Smooth muscle cell (in vitro differentiated cells): ENCODE results near the gene THRSP. TPM values are rescaled to one million over a fixed set of nuclear protein-coding genes. Genes with fewer than 3 reads are reported as not detected.
"Not testable (repeated sequence)": the region's sequence is repeated elsewhere in the genome, so short reads cannot be mapped to it uniquely, and the experiment has no call there.

Experiments
- DNase-seq: peaks from one replicate; lab custom pipeline; 2025; ENCODE audit not compliant: unreplicated experiment; lab: John Stamatoyannopoulos, UW
- H2AFZ ChIP-seq: fragments of 200-600 bp; sonication (generic); 2 replicates; pipeline ENCODE4 v1.6.0; 2016; ENCODE audit warnings: antibody characterized with exemption, low read depth, mild to moderate bottlenecking
- H3F3A ChIP-seq: fragments of 200-600 bp; sonication (generic); 2 replicates; pipeline ENCODE4 v1.6.0; 2017; ENCODE audit warnings: antibody characterized with exemption, low read depth
- H3K27ac ChIP-seq: fragments of 200-600 bp; sonication (generic); 2 replicates; pipeline ENCODE4 v1.5.1; 2016; ENCODE audit warnings: low read depth, mild to moderate bottlenecking
- H3K27me3 ChIP-seq: fragments of 200-600 bp; sonication (generic); 2 replicates; pipeline ENCODE4 v1.6.1; 2016; ENCODE audit warnings: low read depth, mild to moderate bottlenecking
- H3K36me3 ChIP-seq: fragments of 200-600 bp; sonication (generic); 2 replicates; pipeline ENCODE4 v1.5.1; 2016; ENCODE audit warnings: low read depth
- H3K4me1 ChIP-seq: fragments of 200-600 bp; sonication (generic); 2 replicates; pipeline ENCODE4 v1.5.1; 2016; ENCODE audit warnings: low read depth
- H3K4me2 ChIP-seq: fragments of 200-600 bp; sonication (generic); 2 replicates; pipeline ENCODE4 v1.6.0; 2016; ENCODE audit warnings: mild to moderate bottlenecking
- H3K4me3 ChIP-seq: fragments of 200-600 bp; sonication (generic); 2 replicates; pipeline ENCODE4 v1.5.1; 2016; ENCODE audit warnings: mild to moderate bottlenecking
- H3K79me2 ChIP-seq: fragments of 200-600 bp; sonication (generic); 2 replicates; pipeline ENCODE4 v1.6.0; 2016; ENCODE audit warnings: low read depth, mild to moderate bottlenecking
- H3K9ac ChIP-seq: fragments of 200-600 bp; sonication (generic); 2 replicates; pipeline ENCODE4 v1.6.0; 2016; ENCODE audit warnings: low read depth
- H3K9me3 ChIP-seq: fragments of 200-600 bp; sonication (generic); replicated peaks from 2 replicates; pipeline ENCODE4 v1.5.1; 2016; ENCODE audit warnings: low read depth
- H4K20me1 ChIP-seq: fragments of 200-600 bp; sonication (generic); 2 replicates; pipeline ENCODE4 v1.6.0; 2016; ENCODE audit warnings: low read depth
- CTCF ChIP-seq: fragments of 200-600 bp; sonication (generic); IDR thresholded peaks from 2 replicates; pipeline ENCODE4 v1.5.1; 2017; ENCODE audit warnings: borderline replicate concordance, mild to moderate bottlenecking, antibody characterized with exemption; ENCODE audit not compliant: insufficient read depth, poor library complexity, severe bottlenecking
- WGBS: methylation state at CpG from one replicate; pipeline ENCODE4 v1.1.7; 2016; ENCODE audit warnings: low lambda C conversion rate; 5-methylcytosine and 5-hydroxymethylcytosine counted together
- polyA plus RNA-seq: library from polyadenylated mRNA; unstranded; fragments of >200 nt; fragmentation: Nextera tagmentation; extraction: Ambion mirVana; gene quantifications from 2 replicates; pipeline ENCODE4 v1.2.1, GENCODE V29; 2016
- total RNA-seq: library from RNA; depleted of rRNA; stranded (reverse); fragments of >200 nt; gene quantifications from 2 replicates; pipeline ENCODE4 v1.2.3, GENCODE V29; 2014

Gene THRSP
- not detected in 2 replicates for total RNA-seq
- polyA plus RNA-seq = not detected in 2 replicates

GRCh38 chr11:78063440-78064181 lies at the start of gene THRSP:
TSS of gene THRSP (plus strand) at chr11:78063861. CDS start at chr11:78063882, 21 bp downstream.
- no peak for TF ChIP-seq CTCF
- no peaks in the 10 kb centered on the region for H4K20me1 ChIP-seq
- no peaks in the 10 kb centered on the region for H3K36me3 ChIP-seq
- WGBS = 96% methylated on average over 14 of the region's 14 CpGs
- H3K4me3 ChIP-seq = no peak within 1 kb of the TSS
- no peaks in the 10 kb centered on the region for H3K79me2 ChIP-seq
- H3F3A ChIP-seq = no peaks in the 10 kb centered on the region
- no peaks in the 10 kb centered on the region for H3K9me3 ChIP-seq
- DNase-seq = no peak
- no peak within 1 kb of the TSS for H2AFZ ChIP-seq
- H3K9ac ChIP-seq = no peak within 1 kb of the TSS
- no peak within 1 kb of the TSS for H3K27ac ChIP-seq
- no peak within 1 kb of the TSS for H3K4me2 ChIP-seq
- no peaks in the 10 kb centered on the region for H3K4me1 ChIP-seq
- no peaks in the 10 kb centered on the region for H3K27me3 ChIP-seq

GRCh38 chr11:78014937-78015520 lies 48.6 kb upstream of the THRSP start:
- not testable (repeated sequence) for H3K79me2 ChIP-seq, H3F3A ChIP-seq, H3K36me3 ChIP-seq, H3K27me3 ChIP-seq, H3K4me1 ChIP-seq, DNase-seq, H4K20me1 ChIP-seq, H3K4me2 ChIP-seq, H3K4me3 ChIP-seq, H2AFZ ChIP-seq, H3K27ac ChIP-seq, H3K9me3 ChIP-seq, H3K9ac ChIP-seq
- WGBS = 94% methylated on average over 6 of the region's 6 CpGs

GRCh38 chr11:78015878-78016277 lies 47.8 kb upstream of the THRSP start:
- 93% methylated on average over 1 of the region's 1 CpG for WGBS
- H2AFZ ChIP-seq = no peak overlapping the region
- no peaks in the 10 kb centered on the region for H3K79me2 ChIP-seq
- no peak overlapping the region for H3K27ac ChIP-seq
- H3K9me3 ChIP-seq = no peaks in the 10 kb centered on the region
- no peaks in the 10 kb centered on the region for H3F3A ChIP-seq
- H3K36me3 ChIP-seq = no peaks in the 10 kb centered on the region
- no peak for DNase-seq
- H3K4me2 ChIP-seq = no peak overlapping the region
- TF ChIP-seq CTCF = no peak
- H3K27me3 ChIP-seq = no peaks in the 10 kb centered on the region
- no peak overlapping the region for H3K4me3 ChIP-seq
- no peaks in the 10 kb centered on the region for H3K4me1 ChIP-seq
- H3K9ac ChIP-seq = no peak overlapping the region
- no peaks in the 10 kb centered on the region for H4K20me1 ChIP-seq

GRCh38 chr11:78019808-78020207 lies 43.9 kb upstream of the THRSP start:
- no peak for DNase-seq
- Histone ChIP-seq H3K4me2 (no peak overlapping the region), H3K27me3 (no peaks in the 10 kb centered on the region), H3K9me3 (no peaks in the 10 kb centered on the region), H2AFZ (no peak overlapping the region), H3K79me2 (no peaks in the 10 kb centered on the region), H3K36me3 (no peaks in the 10 kb centered on the region), H3K4me3 (no peak overlapping the region), H3K27ac (no peak overlapping the region), H3K9ac (no peak overlapping the region), H3K4me1 (peaks cover 5% of the 10 kb centered on the region), H3F3A (no peaks in the 10 kb centered on the region), H4K20me1 (no peaks in the 10 kb centered on the region)
- 52% methylated on average over 4 of the region's 4 CpGs for WGBS
- TF ChIP-seq CTCF = no peak
